ENCODE data around the gene MID2.

- TF ChIP-seq, protein P1, sequence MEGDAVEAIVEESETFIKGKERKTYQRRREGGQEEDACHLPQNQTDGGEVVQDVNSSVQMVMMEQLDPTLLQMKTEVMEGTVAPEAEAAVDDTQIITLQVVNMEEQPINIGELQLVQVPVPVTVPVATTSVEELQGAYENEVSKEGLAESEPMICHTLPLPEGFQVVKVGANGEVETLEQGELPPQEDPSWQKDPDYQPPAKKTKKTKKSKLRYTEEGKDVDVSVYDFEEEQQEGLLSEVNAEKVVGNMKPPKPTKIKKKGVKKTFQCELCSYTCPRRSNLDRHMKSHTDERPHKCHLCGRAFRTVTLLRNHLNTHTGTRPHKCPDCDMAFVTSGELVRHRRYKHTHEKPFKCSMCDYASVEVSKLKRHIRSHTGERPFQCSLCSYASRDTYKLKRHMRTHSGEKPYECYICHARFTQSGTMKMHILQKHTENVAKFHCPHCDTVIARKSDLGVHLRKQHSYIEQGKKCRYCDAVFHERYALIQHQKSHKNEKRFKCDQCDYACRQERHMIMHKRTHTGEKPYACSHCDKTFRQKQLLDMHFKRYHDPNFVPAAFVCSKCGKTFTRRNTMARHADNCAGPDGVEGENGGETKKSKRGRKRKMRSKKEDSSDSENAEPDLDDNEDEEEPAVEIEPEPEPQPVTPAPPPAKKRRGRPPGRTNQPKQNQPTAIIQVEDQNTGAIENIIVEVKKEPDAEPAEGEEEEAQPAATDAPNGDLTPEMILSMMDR (IDR thresholded peaks at IDR 0.05), result no peak
- no peak for TF ChIP-seq POLR2A (IDR thresholded peaks at IDR 0.05)
These were observed 45.5 kb downstream of the MID2 start for GRCh38 chrX:107871136-107871535.

Data from testis (tissue), 2 donors.